ENCODE measurements around the gene TNFSF12.

TNFSF12 gene

DNA sequence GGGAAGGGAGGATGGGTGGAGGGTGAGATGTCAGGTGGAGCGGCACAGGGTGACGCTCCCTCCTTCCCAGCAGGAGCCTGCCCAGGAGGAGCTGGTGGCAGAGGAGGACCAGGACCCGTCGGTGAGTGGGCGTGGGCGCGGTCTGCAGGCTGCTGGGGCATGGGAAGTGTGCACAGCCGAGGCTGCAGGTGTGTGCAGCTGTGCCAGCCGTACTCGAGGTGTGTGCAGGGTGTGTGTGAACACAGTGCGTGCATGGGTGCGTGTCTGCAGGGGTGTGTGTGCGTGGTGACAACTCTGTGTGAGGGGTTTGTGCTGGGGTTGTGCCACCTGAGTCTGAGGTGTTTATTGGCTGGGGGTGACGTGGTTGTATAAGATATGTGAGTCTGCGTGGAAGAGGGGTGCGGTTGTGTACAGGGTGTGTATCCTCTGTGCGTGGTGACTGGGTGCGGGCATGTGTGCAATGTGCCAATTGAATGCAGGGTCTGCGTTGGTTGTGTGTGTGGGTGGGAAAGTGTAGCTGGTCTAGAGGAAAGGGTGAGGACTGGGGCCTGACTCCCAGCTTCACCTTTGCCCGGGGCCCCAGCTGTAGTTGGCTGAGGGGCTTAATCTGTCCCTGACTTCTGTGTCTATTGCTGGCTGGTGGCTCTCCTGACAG lies 670 bp downstream of the TNFSF12 start:
- peaks cover 20% of the 10 kb centered on the region; the same call in 1 of the 2 replicates for H3K27me3 ChIP-seq (ENCODE audit: insufficient read depth, low read length)
- H3K36me3 ChIP-seq (ENCODE audit: insufficient read depth, low read depth, low read length): no peaks in the 10 kb centered on the region
- no peak overlapping the region for H3K9ac ChIP-seq (ENCODE audit: low read depth, low read length)
- H3K4me3 ChIP-seq (ENCODE audit: low read length): peak overlapping the region; percentile 77; the same call in 1 of the 2 replicates
- H3K27ac ChIP-seq (ENCODE audit: low read length): no peak overlapping the region
- no peaks in the 10 kb centered on the region for H3K9me3 ChIP-seq (ENCODE audit: insufficient read depth, low read depth, low read length)
- no peaks in the 10 kb centered on the region for H3K4me1 ChIP-seq (ENCODE audit: insufficient read depth, low read length)

DNA sequence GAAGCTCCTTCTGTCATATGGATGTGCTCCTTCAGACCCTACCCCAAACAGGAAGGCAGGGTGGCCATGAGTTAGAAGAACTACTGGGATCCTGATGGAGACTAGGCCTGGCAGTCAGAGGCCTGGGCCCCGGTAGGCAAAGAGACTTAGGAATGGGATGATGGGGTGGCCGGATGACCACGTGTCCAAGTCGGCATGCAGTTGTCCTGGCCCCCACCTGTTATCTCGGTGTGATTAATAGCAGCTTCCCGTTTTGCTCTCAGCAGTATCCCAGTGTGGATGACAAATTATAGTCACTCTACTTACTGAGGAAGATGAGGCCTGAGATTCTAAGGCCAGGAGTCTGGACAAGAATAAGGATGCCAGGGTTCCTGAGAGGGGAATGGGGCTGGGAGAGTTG lies 1.5 kb downstream of the TNFSF12 start:
- H3K27me3 ChIP-seq (ENCODE audit: insufficient read depth, low read length): peaks cover 20% of the 10 kb centered on the region; the same call in 1 of the 2 replicates
- no peaks in the 10 kb centered on the region for H3K9me3 ChIP-seq (ENCODE audit: insufficient read depth, low read depth, low read length)
- no peak overlapping the region for H3K27ac ChIP-seq (ENCODE audit: low read length)
- H3K36me3 ChIP-seq (ENCODE audit: insufficient read depth, low read depth, low read length): no peaks in the 10 kb centered on the region
- H3K4me1 ChIP-seq (ENCODE audit: insufficient read depth, low read length): no peaks in the 10 kb centered on the region; the same call in 1 of the 2 replicates
- H3K4me3 ChIP-seq (ENCODE audit: low read length): no peak overlapping the region
- no peak overlapping the region for H3K9ac ChIP-seq (ENCODE audit: low read depth, low read length)

DNA sequence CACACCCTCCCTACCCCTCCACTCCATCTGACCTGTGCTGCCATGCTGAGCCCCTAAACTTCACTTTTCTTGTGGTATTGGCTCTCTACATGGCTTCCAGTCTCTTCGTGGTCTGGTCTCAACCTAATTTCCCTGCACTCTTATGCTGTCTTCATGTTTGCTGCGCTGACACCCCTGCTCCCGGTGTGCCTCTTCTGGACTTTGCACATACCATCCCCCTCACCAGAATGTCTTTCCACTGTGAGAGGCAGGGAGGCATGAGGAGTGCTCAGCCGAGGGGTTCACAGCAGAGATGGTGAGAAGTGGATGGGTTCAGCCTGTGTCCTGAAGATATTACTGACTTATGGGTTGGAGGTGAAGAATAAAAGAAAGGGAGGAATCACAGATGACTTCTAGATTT lies 2.5 kb downstream of the TNFSF12 start:
- Histone ChIP-seq H3K4me3 (ENCODE audit: low read length) (no peak overlapping the region), H3K9me3 (ENCODE audit: insufficient read depth, low read depth, low read length) (no peaks in the 10 kb centered on the region), H3K9ac (ENCODE audit: low read depth, low read length) (no peak overlapping the region), H3K4me1 (ENCODE audit: insufficient read depth, low read length) (no peaks in the 10 kb centered on the region; the same call in 1 of the 2 replicates), H3K36me3 (ENCODE audit: insufficient read depth, low read depth, low read length) (no peaks in the 10 kb centered on the region), H3K27ac (ENCODE audit: low read length) (no peak overlapping the region), H3K27me3 (ENCODE audit: insufficient read depth, low read length) (peaks cover 20% of the 10 kb centered on the region; the same call in 1 of the 2 replicates)

DNA sequence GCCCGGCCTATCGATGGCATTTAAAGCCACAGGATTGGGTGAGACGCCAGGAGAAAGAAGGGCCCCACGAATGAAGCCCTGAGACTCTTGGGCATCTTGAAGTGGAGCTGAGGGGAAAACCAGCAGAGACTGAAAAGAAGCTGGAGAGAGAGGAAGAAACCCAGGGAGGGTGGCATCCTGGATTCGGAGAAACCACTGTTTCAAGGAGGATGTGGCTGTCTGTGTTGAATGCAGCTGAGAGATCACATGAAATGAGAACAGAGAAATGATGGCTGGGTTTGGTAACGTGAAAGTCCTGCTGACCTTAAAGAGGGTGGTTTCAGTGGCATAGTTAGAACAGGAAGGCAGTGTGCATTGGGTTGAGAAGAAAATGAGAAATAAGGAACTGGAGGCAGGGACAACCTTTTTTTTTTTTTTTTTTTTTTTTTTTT lies 3.8 kb downstream of the TNFSF12 start:
- Histone ChIP-seq H3K27me3 (ENCODE audit: insufficient read depth, low read length) (peaks cover 15% of the 10 kb centered on the region; the same call in 1 of the 2 replicates), H3K9me3 (ENCODE audit: insufficient read depth, low read depth, low read length) (no peaks in the 10 kb centered on the region), H3K36me3 (ENCODE audit: insufficient read depth, low read depth, low read length) (no peaks in the 10 kb centered on the region), H3K27ac (ENCODE audit: low read length) (no peak overlapping the region), H3K9ac (ENCODE audit: low read depth, low read length) (no peak overlapping the region), H3K4me3 (ENCODE audit: low read length) (no peak overlapping the region), H3K4me1 (ENCODE audit: insufficient read depth, low read length) (peaks cover 7% of the 10 kb centered on the region)

DNA sequence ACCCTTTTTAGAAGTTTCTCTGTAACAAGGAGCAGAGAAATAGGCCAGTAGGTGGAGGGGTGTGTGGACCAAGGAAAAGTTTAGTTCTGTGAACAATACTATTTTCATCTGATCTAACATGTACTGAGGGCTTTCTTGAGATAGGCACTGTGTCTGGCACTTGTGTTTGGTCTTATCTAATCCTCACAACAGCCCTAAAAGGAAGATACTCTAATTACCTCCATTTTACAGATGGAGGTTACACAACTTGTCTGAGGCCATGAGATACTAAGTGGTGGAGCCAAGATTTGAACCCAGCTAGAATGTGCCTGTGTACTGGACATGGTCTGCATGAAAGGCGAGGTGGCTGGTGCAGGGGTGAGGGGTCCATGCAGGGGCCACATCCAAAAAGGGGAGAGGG lies 4.5 kb downstream of the TNFSF12 start:
- no peak overlapping the region for H3K4me3 ChIP-seq (ENCODE audit: low read length)
- no peak overlapping the region for H3K9ac ChIP-seq (ENCODE audit: low read depth, low read length)
- no peak overlapping the region for H3K27ac ChIP-seq (ENCODE audit: low read length)
- H3K4me1 ChIP-seq (ENCODE audit: insufficient read depth, low read length): peaks cover 13% of the 10 kb centered on the region
- peaks cover 10% of the 10 kb centered on the region; the same call in 1 of the 2 replicates for H3K27me3 ChIP-seq (ENCODE audit: insufficient read depth, low read length)
- H3K9me3 ChIP-seq (ENCODE audit: insufficient read depth, low read depth, low read length): no peaks in the 10 kb centered on the region
- H3K36me3 ChIP-seq (ENCODE audit: insufficient read depth, low read depth, low read length): no peaks in the 10 kb centered on the region

DNA sequence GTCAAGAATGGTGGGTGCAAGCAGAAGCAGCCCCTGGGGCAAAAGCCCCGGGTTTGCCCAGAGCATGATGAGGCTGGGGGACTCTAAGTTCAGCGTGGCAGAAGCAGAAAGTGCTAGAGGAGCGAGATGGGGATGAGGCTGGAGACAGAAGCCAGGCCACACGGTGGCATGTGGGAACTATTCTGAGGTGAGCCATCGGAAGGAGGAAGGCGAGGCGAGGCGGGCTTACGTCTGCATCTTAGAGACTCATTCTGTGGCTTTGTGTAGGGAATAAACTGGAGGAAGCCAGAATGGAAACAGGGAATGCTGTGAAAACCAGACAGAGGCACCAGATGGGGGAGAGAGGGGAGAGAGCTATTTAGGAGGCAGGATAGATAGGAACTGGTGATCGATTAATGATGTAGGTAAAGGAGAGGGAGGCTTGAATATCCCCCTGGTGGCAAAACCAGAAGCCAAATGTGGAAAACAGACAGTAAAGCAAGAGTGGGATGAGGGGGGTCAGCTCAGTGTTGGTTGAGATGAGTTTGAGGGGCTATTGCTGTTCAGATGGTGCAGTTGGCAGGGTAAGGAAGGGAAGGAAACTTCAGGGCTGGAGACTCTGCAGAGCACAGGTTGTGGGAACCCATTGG lies 6.6 kb downstream of the TNFSF12 start:
- Histone ChIP-seq H3K9ac (ENCODE audit: low read depth, low read length) (no peak overlapping the region), H3K4me3 (ENCODE audit: low read length) (no peak overlapping the region), H3K9me3 (ENCODE audit: insufficient read depth, low read depth, low read length) (no peaks in the 10 kb centered on the region), H3K4me1 (ENCODE audit: insufficient read depth, low read length) (peaks cover 26% of the 10 kb centered on the region), H3K36me3 (ENCODE audit: insufficient read depth, low read depth, low read length) (no peaks in the 10 kb centered on the region), H3K27ac (ENCODE audit: low read length) (no peak overlapping the region), H3K27me3 (ENCODE audit: insufficient read depth, low read length) (no peaks in the 10 kb centered on the region)

DNA sequence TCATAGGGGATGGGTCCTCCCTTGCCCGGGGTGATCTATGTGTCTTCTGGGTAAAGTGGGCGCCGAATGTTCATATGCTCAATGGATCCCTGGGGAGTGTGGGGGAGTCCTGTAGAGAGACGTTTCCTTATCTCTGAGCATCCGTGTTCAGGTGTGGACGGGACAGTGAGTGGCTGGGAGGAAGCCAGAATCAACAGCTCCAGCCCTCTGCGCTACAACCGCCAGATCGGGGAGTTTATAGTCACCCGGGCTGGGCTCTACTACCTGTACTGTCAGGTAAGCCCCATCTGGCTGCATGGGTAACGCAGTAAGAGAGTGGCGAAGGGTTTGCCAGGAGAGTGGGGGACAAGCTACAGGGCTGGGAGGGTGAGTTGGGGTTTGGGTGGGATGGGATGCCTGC lies 7.8 kb downstream of the TNFSF12 start:
- Histone ChIP-seq H3K9me3 (ENCODE audit: insufficient read depth, low read depth, low read length) (no peaks in the 10 kb centered on the region), H3K9ac (ENCODE audit: low read depth, low read length) (no peak overlapping the region), H3K36me3 (ENCODE audit: insufficient read depth, low read depth, low read length) (no peaks in the 10 kb centered on the region), H3K4me3 (ENCODE audit: low read length) (no peak overlapping the region), H3K27ac (ENCODE audit: low read length) (no peak overlapping the region), H3K27me3 (ENCODE audit: insufficient read depth, low read length) (no peaks in the 10 kb centered on the region), H3K4me1 (ENCODE audit: insufficient read depth, low read length) (peaks cover 30% of the 10 kb centered on the region)

DNA sequence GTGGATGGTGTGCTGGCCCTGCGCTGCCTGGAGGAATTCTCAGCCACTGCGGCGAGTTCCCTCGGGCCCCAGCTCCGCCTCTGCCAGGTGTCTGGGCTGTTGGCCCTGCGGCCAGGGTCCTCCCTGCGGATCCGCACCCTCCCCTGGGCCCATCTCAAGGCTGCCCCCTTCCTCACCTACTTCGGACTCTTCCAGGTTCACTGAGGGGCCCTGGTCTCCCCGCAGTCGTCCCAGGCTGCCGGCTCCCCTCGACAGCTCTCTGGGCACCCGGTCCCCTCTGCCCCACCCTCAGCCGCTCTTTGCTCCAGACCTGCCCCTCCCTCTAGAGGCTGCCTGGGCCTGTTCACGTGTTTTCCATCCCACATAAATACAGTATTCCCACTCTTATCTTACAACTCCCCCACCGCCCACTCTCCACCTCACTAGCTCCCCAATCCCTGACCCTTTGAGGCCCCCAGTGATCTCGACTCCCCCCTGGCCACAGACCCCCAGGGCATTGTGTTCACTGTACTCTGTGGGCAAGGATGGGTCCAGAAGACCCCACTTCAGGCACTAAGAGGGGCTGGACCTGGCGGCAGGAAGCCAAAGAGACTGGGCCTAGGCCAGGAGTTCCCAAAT lies 8.4 kb downstream of the TNFSF12 start:
- no peaks in the 10 kb centered on the region for H3K9me3 ChIP-seq (ENCODE audit: insufficient read depth, low read depth, low read length)
- H3K4me3 ChIP-seq (ENCODE audit: low read length): no peak overlapping the region
- no peaks in the 10 kb centered on the region for H3K27me3 ChIP-seq (ENCODE audit: insufficient read depth, low read length)
- no peaks in the 10 kb centered on the region for H3K36me3 ChIP-seq (ENCODE audit: insufficient read depth, low read depth, low read length)
- no peak overlapping the region for H3K27ac ChIP-seq (ENCODE audit: low read length)
- peaks cover 30% of the 10 kb centered on the region for H3K4me1 ChIP-seq (ENCODE audit: insufficient read depth, low read length)
- peak overlapping the region; percentile 37; the same call in 1 of the 2 replicates for H3K9ac ChIP-seq (ENCODE audit: low read depth, low read length)

DNA sequence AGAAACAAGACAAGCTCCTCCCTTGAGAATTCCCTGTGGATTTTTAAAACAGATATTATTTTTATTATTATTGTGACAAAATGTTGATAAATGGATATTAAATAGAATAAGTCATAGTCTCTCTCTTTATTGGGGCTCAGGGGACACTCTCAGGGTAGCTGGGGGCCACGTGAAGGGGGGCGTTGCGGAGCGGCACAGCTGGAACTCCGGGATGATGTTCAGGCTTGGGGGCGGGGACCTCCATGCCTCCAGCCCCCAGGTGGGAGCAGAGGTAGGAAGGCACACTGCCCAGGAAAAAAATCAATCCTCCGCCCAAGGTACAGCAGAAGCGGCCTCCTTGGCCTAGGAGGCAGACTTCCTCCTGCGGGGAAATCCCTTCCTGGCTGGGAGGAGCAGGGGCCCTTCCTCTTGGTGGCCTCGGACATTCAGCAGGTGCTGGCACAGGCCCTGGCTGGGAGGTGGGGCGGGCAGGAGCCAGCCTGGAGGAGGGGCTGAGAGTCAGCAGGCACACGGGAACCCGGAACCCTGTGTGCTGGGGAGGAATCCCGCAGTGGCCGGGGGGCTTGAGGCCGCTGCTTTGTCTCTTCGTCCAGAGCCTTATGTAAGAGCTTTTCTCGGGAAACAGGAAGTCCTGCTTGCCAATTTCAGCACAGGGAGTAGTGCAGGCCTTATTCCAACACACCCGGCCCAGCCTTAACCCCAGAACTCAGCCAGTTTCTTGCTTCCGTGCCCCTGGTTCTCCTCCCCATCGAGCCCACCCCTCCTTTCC lies 9.1 kb downstream of the TNFSF12 start:
- Histone ChIP-seq H3K9me3 (ENCODE audit: insufficient read depth, low read depth, low read length) (no peaks in the 10 kb centered on the region), H3K4me1 (ENCODE audit: insufficient read depth, low read length) (peaks cover 34% of the 10 kb centered on the region), H3K27ac (ENCODE audit: low read length) (no peak overlapping the region), H3K27me3 (ENCODE audit: insufficient read depth, low read length) (no peaks in the 10 kb centered on the region), H3K36me3 (ENCODE audit: insufficient read depth, low read depth, low read length) (no peaks in the 10 kb centered on the region), H3K4me3 (ENCODE audit: low read length) (peak overlapping the region; percentile 45; the same call in 1 of the 2 replicates), H3K9ac (ENCODE audit: low read depth, low read length) (peak overlapping the region; percentile 70; the same call in 1 of the 2 replicates)

DNA sequence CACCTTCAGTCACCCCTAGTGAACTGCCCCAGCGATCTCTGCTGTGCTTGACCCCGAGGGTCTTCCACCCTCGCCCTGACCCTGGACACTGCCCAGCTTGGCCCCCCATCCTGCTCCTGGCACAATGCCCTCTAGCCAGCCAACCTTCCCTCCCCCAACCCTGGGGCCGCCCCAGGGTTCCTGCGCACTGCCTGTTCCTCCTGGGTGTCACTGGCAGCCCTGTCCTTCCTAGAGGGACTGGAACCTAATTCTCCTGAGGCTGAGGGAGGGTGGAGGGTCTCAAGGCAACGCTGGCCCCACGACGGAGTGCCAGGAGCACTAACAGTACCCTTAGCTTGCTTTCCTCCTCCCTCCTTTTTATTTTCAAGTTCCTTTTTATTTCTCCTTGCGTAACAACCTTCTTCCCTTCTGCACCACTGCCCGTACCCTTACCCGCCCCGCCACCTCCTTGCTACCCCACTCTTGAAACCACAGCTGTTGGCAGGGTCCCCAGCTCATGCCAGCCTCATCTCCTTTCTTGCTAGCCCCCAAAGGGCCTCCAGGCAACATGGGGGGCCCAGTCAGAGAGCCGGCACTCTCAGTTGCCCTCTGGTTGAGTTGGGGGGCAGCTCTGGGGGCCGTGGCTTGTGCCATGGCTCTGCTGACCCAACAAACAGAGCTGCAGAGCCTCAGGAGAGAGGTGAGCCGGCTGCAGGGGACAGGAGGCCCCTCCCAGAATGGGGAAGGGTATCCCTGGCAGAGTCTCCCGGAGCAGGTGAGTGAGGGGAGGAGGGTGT lies 9.9 kb downstream of the TNFSF12 start, which contains the start of gene TNFSF13:
Gene TNFSF13, plus strand, starts transcription at position 207 of the 776 bp plus-strand sequence. Its CDS starts 290 bp downstream, at position 497.
- Histone ChIP-seq H3K4me3 (ENCODE audit: low read length) (peak within 1 kb of the TSS; percentile 45; the same call in 1 of the 2 replicates), H3K27ac (ENCODE audit: low read length) (no peak within 1 kb of the TSS), H3K9ac (ENCODE audit: low read depth, low read length) (peak within 1 kb of the TSS; percentile 70; the same call in 1 of the 2 replicates)

More for the DNA sequence above, 9.9 kb downstream of the TNFSF12 start, which contains the start of gene TNFSF13:
- H3K27me3 ChIP-seq (ENCODE audit: insufficient read depth, low read length): no peaks in the 10 kb centered on the region
- no peaks in the 10 kb centered on the region for H3K9me3 ChIP-seq (ENCODE audit: insufficient read depth, low read depth, low read length)
- peaks cover 35% of the 10 kb centered on the region for H3K4me1 ChIP-seq (ENCODE audit: insufficient read depth, low read length)
- H3K36me3 ChIP-seq (ENCODE audit: insufficient read depth, low read depth, low read length): peaks cover 4% of the 10 kb centered on the region; the same call in 1 of the 2 replicates
